ENCODE measurements around the gene PGLYRP1. TPM values are rescaled to one million over a fixed set of nuclear protein-coding genes. Genes with fewer than 3 reads are reported as not detected.

The PGLYRP1 gene
- total RNA-seq, 1 experiment from 2014 or later = not detected

GRCh38 chr19:45990113-45990728, 32.6 kb downstream of the PGLYRP1 start:
- no peak overlapping the region for H3K27ac ChIP-seq (ENCODE audit: low read depth, low read length)
- CTCF ChIA-PET = no interaction called here
- H3K9ac ChIP-seq (ENCODE audit: low read length) = no peak overlapping the region
- no peaks in the 10 kb centered on the region for H3K9me2 ChIP-seq (ENCODE audit: insufficient read depth)
- H3K36me3 ChIP-seq (ENCODE audit: control insufficient read depth in 1 of 2, insufficient read depth in 2 of 2, low read length in 2 of 2) = no peaks in the 10 kb centered on the region
- H3K4me3 ChIP-seq (replicated peaks in 1 of 2; ENCODE audit: low read depth in 1 of 2, low read length in 2 of 2) = no peak overlapping the region
- BruUV-seq (replicated peaks) = no TSS peak
- TF ChIP-seq SIN3A (IDR thresholded peaks at IDR 0.05; ENCODE audit: low read depth) = no peak
- TF ChIP-seq ELF1 (IDR thresholded peaks at IDR 0.05; ENCODE audit: borderline replicate concordance, low read depth) = no peak
- no peak for TF ChIP-seq ZFX (IDR thresholded peaks at IDR 0.05)
- no peak for TF ChIP-seq FOSL1 (IDR thresholded peaks at IDR 0.05; ENCODE audit: low read depth)
- no peak for TF ChIP-seq MAX (IDR thresholded peaks at IDR 0.05)
- TF ChIP-seq REST (IDR thresholded peaks at IDR 0.05; ENCODE audit: low read depth) = no peak
- no peak for TF ChIP-seq POLR2A (IDR thresholded peaks at IDR 0.05; ENCODE audit: borderline replicate concordance, extremely low read depth, insufficient read depth, insufficient read length)
- TF ChIP-seq JUND (IDR thresholded peaks at IDR 0.05) = no peak
- H3K9me3 ChIP-seq (ENCODE audit: control insufficient read depth in 1 of 2, insufficient read depth in 1 of 2, low read depth in 1 of 2, low read length in 2 of 2) = no peaks in the 10 kb centered on the region
- RAD21 ChIA-PET (ENCODE audit: low non-redundant PET in 1 of 2, low total read pairs in 2 of 2, uncharacterized antibody in 2 of 2, unreplicated experiment in 2 of 2) = no interaction called here
- no peak overlapping the region for H2AFZ ChIP-seq (ENCODE audit: low read depth, low read length, poor library complexity, severe bottlenecking)
- POLR2A ChIA-PET = no interaction called here
- H3K4me2 ChIP-seq (ENCODE audit: low read length) = no peak overlapping the region
- no peak for ATAC-seq
- H3K79me2 ChIP-seq (ENCODE audit: insufficient read depth, low read length) = no peaks in the 10 kb centered on the region
- no peak for DNase-seq (ENCODE audit: low read depth, low spot score)
- peaks cover 5 to 7% of the 10 kb centered on the region in 2 experiments; a peak in 2 of 4 replicates for H3K4me1 ChIP-seq (ENCODE audit: control insufficient read depth in 1 of 2, insufficient read depth in 2 of 2, low read length in 2 of 2)
- H3K27me3 ChIP-seq (ENCODE audit: insufficient read depth, low read length) = no peaks in the 10 kb centered on the region
- intact Hi-C loops (cut with micrococcal nuclease) = no loop called here
- H4K20me1 ChIP-seq (ENCODE audit: insufficient read depth) = no peaks in the 10 kb centered on the region

All from HCT116 (cell line).